ENCODE measurements around the gene GRAMD2B.
"Not testable (repeated sequence)": the region's sequence is repeated elsewhere in the genome, so short reads cannot be mapped to it uniquely, and the experiment has no call there.

GRAMD2B gene

GRCh38 chr5:126514558-126515141 is 91.4 kb downstream of the GRAMD2B start:
- DNase-seq: no peak

- DNase-seq: no peak
Observed at GRCh38 chr5:126515337-126515736, 92.1 kb downstream of the GRAMD2B start.

- DNase-seq: no peak
Observed at GRCh38 chr5:126516133-126516532, 92.9 kb downstream of the GRAMD2B start.

- no peak for DNase-seq
Observed at GRCh38 chr5:126516852-126517251, 93.6 kb downstream of the GRAMD2B start.

- not testable (repeated sequence) for DNase-seq
Observed at GRCh38 chr5:126519223-126519622, 96.0 kb downstream of the GRAMD2B start.

GRCh38 chr5:126519637-126520592 is 96.7 kb downstream of the GRAMD2B start:
- no peak for DNase-seq

- no peak for DNase-seq
Observed at GRCh38 chr5:126520593-126520953, 97.4 kb downstream of the GRAMD2B start.

- DNase-seq: no peak
Observed at GRCh38 chr5:126521130-126521529, 97.9 kb downstream of the GRAMD2B start.

GRCh38 chr5:126523818-126524510 is 100.8 kb downstream of the GRAMD2B start:
- no peak for DNase-seq

GRCh38 chr5:126525630-126526245 is 102.5 kb downstream of the GRAMD2B start:
- DNase-seq: no peak

- no peak for DNase-seq
Observed at GRCh38 chr5:126526493-126526892, 103.3 kb downstream of the GRAMD2B start.

GRCh38 chr5:126527158-126527557 is 103.9 kb downstream of the GRAMD2B start:
- DNase-seq: no peak

GRCh38 chr5:126527892-126528291 is 104.7 kb downstream of the GRAMD2B start:
- DNase-seq: no peak

- no peak for DNase-seq
Observed at GRCh38 chr5:126531543-126532120, 108.4 kb downstream of the GRAMD2B start.

- no peak for DNase-seq
Observed at GRCh38 chr5:126534553-126534952, 111.3 kb downstream of the GRAMD2B start.

- no peak for DNase-seq
Observed at GRCh38 chr5:126535856-126536545, 112.8 kb downstream of the GRAMD2B start.

GRCh38 chr5:126536874-126537273 is 113.7 kb downstream of the GRAMD2B start:
- DNase-seq: no peak

- no peak for DNase-seq
Observed at GRCh38 chr5:126538579-126538978, 115.4 kb downstream of the GRAMD2B start.

GRCh38 chr5:126540631-126541030 is 117.4 kb downstream of the GRAMD2B start:
- DNase-seq: no peak

GRCh38 chr5:126542441-126542840 is 119.2 kb downstream of the GRAMD2B start:
- no peak for DNase-seq

- DNase-seq: no peak
Observed at GRCh38 chr5:126543009-126543408, 119.8 kb downstream of the GRAMD2B start.

GRCh38 chr5:126543660-126544059 is 120.5 kb downstream of the GRAMD2B start:
- no peak for DNase-seq

All from CD4-positive, alpha-beta T cell treated with Interleukin-1 beta for 1 hour (primary cell).